Measurements from ENCODE around the gene TMIGD1.

The TMIGD1 gene

GRCh38 chr17:30340801-30341356, 7.0 kb upstream of the TMIGD1 start:
- no peaks in the 10 kb centered on the region for H3K27me3 ChIP-seq (ENCODE audit: insufficient read depth, low read length)
- H3K9ac ChIP-seq (ENCODE audit: low read depth, low read length) = no peak overlapping the region
- H3K36me3 ChIP-seq (ENCODE audit: insufficient read depth, low read depth, low read length) = no peaks in the 10 kb centered on the region
- no peak overlapping the region for H3K27ac ChIP-seq (ENCODE audit: low read length)
- no peaks in the 10 kb centered on the region for H3K9me3 ChIP-seq (ENCODE audit: insufficient read depth, low read depth, low read length)
- no peak overlapping the region for H3K4me3 ChIP-seq (ENCODE audit: low read length)
- peaks cover 8% of the 10 kb centered on the region; the same call in 1 of the 2 replicates for H3K4me1 ChIP-seq (ENCODE audit: insufficient read depth, low read length)

- Histone ChIP-seq H3K9ac (ENCODE audit: low read depth, low read length) (no peak overlapping the region), H3K27me3 (ENCODE audit: insufficient read depth, low read length) (no peaks in the 10 kb centered on the region), H3K4me1 (ENCODE audit: insufficient read depth, low read length) (peaks cover 8% of the 10 kb centered on the region; the same call in 1 of the 2 replicates), H3K36me3 (ENCODE audit: insufficient read depth, low read depth, low read length) (no peaks in the 10 kb centered on the region), H3K9me3 (ENCODE audit: insufficient read depth, low read depth, low read length) (no peaks in the 10 kb centered on the region), H3K27ac (ENCODE audit: low read length) (no peak overlapping the region), H3K4me3 (ENCODE audit: low read length) (no peak overlapping the region)
Measured at GRCh38 chr17:30339086-30339485, 5.2 kb upstream of the TMIGD1 start.

GRCh38 chr17:30337393-30337999, 3.6 kb upstream of the TMIGD1 start:
- Histone ChIP-seq H3K4me1 (ENCODE audit: insufficient read depth, low read length) (peaks cover 8% of the 10 kb centered on the region; the same call in 1 of the 2 replicates), H3K36me3 (ENCODE audit: insufficient read depth, low read depth, low read length) (no peaks in the 10 kb centered on the region), H3K27me3 (ENCODE audit: insufficient read depth, low read length) (no peaks in the 10 kb centered on the region), H3K4me3 (ENCODE audit: low read length) (no peak overlapping the region), H3K9me3 (ENCODE audit: insufficient read depth, low read depth, low read length) (no peaks in the 10 kb centered on the region), H3K9ac (ENCODE audit: low read depth, low read length) (no peak overlapping the region), H3K27ac (ENCODE audit: low read length) (no peak overlapping the region)

GRCh38 chr17:30336369-30337171, 2.7 kb upstream of the TMIGD1 start:
- no peak overlapping the region for H3K9ac ChIP-seq (ENCODE audit: low read depth, low read length)
- H3K4me3 ChIP-seq (ENCODE audit: low read length) = no peak overlapping the region
- H3K4me1 ChIP-seq (ENCODE audit: insufficient read depth, low read length) = peaks cover 8% of the 10 kb centered on the region; the same call in 1 of the 2 replicates

GRCh38 chr17:30334421-30334820, 564 bp upstream of the TMIGD1 start:
- no peaks in the 10 kb centered on the region for H3K27me3 ChIP-seq (ENCODE audit: insufficient read depth, low read length)
- no peaks in the 10 kb centered on the region for H3K9me3 ChIP-seq (ENCODE audit: insufficient read depth, low read depth, low read length)
- no peak overlapping the region for H3K27ac ChIP-seq (ENCODE audit: low read length)
- H3K36me3 ChIP-seq (ENCODE audit: insufficient read depth, low read depth, low read length) = no peaks in the 10 kb centered on the region
- no peak overlapping the region for H3K4me3 ChIP-seq (ENCODE audit: low read length)
- no peak overlapping the region for H3K9ac ChIP-seq (ENCODE audit: low read depth, low read length)
- no peaks in the 10 kb centered on the region for H3K4me1 ChIP-seq (ENCODE audit: insufficient read depth, low read length)

More at GRCh38 chr17:30336369-30337171, 2.7 kb upstream of the TMIGD1 start:
- Histone ChIP-seq H3K9me3 (ENCODE audit: insufficient read depth, low read depth, low read length) (no peaks in the 10 kb centered on the region), H3K27me3 (ENCODE audit: insufficient read depth, low read length) (no peaks in the 10 kb centered on the region), H3K27ac (ENCODE audit: low read length) (no peak overlapping the region), H3K36me3 (ENCODE audit: insufficient read depth, low read depth, low read length) (no peaks in the 10 kb centered on the region)

- Histone ChIP-seq H3K9ac (ENCODE audit: low read depth, low read length) (no peak overlapping the region), H3K27ac (ENCODE audit: low read length) (no peak overlapping the region), H3K4me3 (ENCODE audit: low read length) (no peak overlapping the region)
Measured at GRCh38 chr17:30332057-30332542, 1.8 kb downstream of the TMIGD1 start.

GRCh38 chr17:30326809-30327208, 7.0 kb downstream of the TMIGD1 start:
- no peaks in the 10 kb centered on the region for H3K27me3 ChIP-seq (ENCODE audit: insufficient read depth, low read length)
- no peaks in the 10 kb centered on the region for H3K4me1 ChIP-seq (ENCODE audit: insufficient read depth, low read length)
- no peaks in the 10 kb centered on the region for H3K36me3 ChIP-seq (ENCODE audit: insufficient read depth, low read depth, low read length)
- no peaks in the 10 kb centered on the region for H3K9me3 ChIP-seq (ENCODE audit: insufficient read depth, low read depth, low read length)
- no peak overlapping the region for H3K27ac ChIP-seq (ENCODE audit: low read length)
- H3K4me3 ChIP-seq (ENCODE audit: low read length) = no peak overlapping the region
- no peak overlapping the region for H3K9ac ChIP-seq (ENCODE audit: low read depth, low read length)

More at GRCh38 chr17:30332057-30332542, 1.8 kb downstream of the TMIGD1 start:
- Histone ChIP-seq H3K4me1 (ENCODE audit: insufficient read depth, low read length) (no peaks in the 10 kb centered on the region), H3K36me3 (ENCODE audit: insufficient read depth, low read depth, low read length) (no peaks in the 10 kb centered on the region), H3K27me3 (ENCODE audit: insufficient read depth, low read length) (no peaks in the 10 kb centered on the region), H3K9me3 (ENCODE audit: insufficient read depth, low read depth, low read length) (no peaks in the 10 kb centered on the region)

GRCh38 chr17:30324723-30325122, 9.1 kb downstream of the TMIGD1 start:
- no peaks in the 10 kb centered on the region for H3K4me1 ChIP-seq (ENCODE audit: insufficient read depth, low read length)
- H3K4me3 ChIP-seq (ENCODE audit: low read length) = no peak overlapping the region
- H3K9me3 ChIP-seq (ENCODE audit: insufficient read depth, low read depth, low read length) = no peaks in the 10 kb centered on the region
- H3K27ac ChIP-seq (ENCODE audit: low read length) = no peak overlapping the region
- H3K27me3 ChIP-seq (ENCODE audit: insufficient read depth, low read length) = no peaks in the 10 kb centered on the region
- no peaks in the 10 kb centered on the region for H3K36me3 ChIP-seq (ENCODE audit: insufficient read depth, low read depth, low read length)
- H3K9ac ChIP-seq (ENCODE audit: low read depth, low read length) = no peak overlapping the region

GRCh38 chr17:30323895-30324319, 9.9 kb downstream of the TMIGD1 start:
- Histone ChIP-seq H3K27ac (ENCODE audit: low read length) (no peak overlapping the region), H3K4me3 (ENCODE audit: low read length) (no peak overlapping the region), H3K9me3 (ENCODE audit: insufficient read depth, low read depth, low read length) (no peaks in the 10 kb centered on the region), H3K4me1 (ENCODE audit: insufficient read depth, low read length) (no peaks in the 10 kb centered on the region), H3K27me3 (ENCODE audit: insufficient read depth, low read length) (no peaks in the 10 kb centered on the region), H3K9ac (ENCODE audit: low read depth, low read length) (no peak overlapping the region), H3K36me3 (ENCODE audit: insufficient read depth, low read depth, low read length) (no peaks in the 10 kb centered on the region)

GRCh38 chr17:30323262-30323894, 10.5 kb downstream of the TMIGD1 start:
- H3K36me3 ChIP-seq (ENCODE audit: insufficient read depth, low read depth, low read length) = no peaks in the 10 kb centered on the region
- H3K27ac ChIP-seq (ENCODE audit: low read length) = no peak overlapping the region
- no peaks in the 10 kb centered on the region for H3K27me3 ChIP-seq (ENCODE audit: insufficient read depth, low read length)
- no peak overlapping the region for H3K9ac ChIP-seq (ENCODE audit: low read depth, low read length)
- H3K4me3 ChIP-seq (ENCODE audit: low read length) = no peak overlapping the region
- H3K4me1 ChIP-seq (ENCODE audit: insufficient read depth, low read length) = no peaks in the 10 kb centered on the region
- no peaks in the 10 kb centered on the region for H3K9me3 ChIP-seq (ENCODE audit: insufficient read depth, low read depth, low read length)

- no peaks in the 10 kb centered on the region for H3K9me3 ChIP-seq (ENCODE audit: insufficient read depth, low read depth, low read length)
- no peak overlapping the region for H3K27ac ChIP-seq (ENCODE audit: low read length)
- H3K36me3 ChIP-seq (ENCODE audit: insufficient read depth, low read depth, low read length) = no peaks in the 10 kb centered on the region
- H3K4me3 ChIP-seq (ENCODE audit: low read length) = no peak overlapping the region
- no peak overlapping the region for H3K9ac ChIP-seq (ENCODE audit: low read depth, low read length)
- H3K4me1 ChIP-seq (ENCODE audit: insufficient read depth, low read length) = no peaks in the 10 kb centered on the region
- H3K27me3 ChIP-seq (ENCODE audit: insufficient read depth, low read length) = no peaks in the 10 kb centered on the region
Measured at GRCh38 chr17:30321314-30321713, 12.5 kb downstream of the TMIGD1 start.

Data from iPS-20b (cell line).